Duodenal mucosa (tissue), 2 donors: ENCODE data around the gene CNTNAP2.
"Not testable (repeated sequence)": the region's sequence is repeated elsewhere in the genome, so short reads cannot be mapped to it uniquely, and the experiment has no call there.

Experiments used
- H3K27ac ChIP-seq: one replicate; pipeline ENCODE4 v1.7.0; 2013; ENCODE audit warnings: low read depth, low read length
- H3K27me3 ChIP-seq, 2 donors: one replicate each; pipeline ENCODE4 v1.7.0; 2013; ENCODE audit warnings: low read length in 2 of 2, control low read depth in 1 of 2; ENCODE audit not compliant: insufficient read depth in 2 of 2, control insufficient read depth in 1 of 2
- H3K36me3 ChIP-seq, 2 donors: one replicate each; pipeline ENCODE4 v1.7.0; 2013; ENCODE audit warnings: low read length in 2 of 2, control low read depth in 1 of 2; ENCODE audit not compliant: insufficient read depth in 2 of 2, control insufficient read depth in 1 of 2
- H3K4me1 ChIP-seq, 2 donors: one replicate each; pipeline ENCODE4 v1.7.0; 2013; ENCODE audit warnings: low read length in 2 of 2, control low read depth in 1 of 2; ENCODE audit not compliant: insufficient read depth in 2 of 2, control insufficient read depth in 1 of 2
- H3K4me3 ChIP-seq, 2 donors: one replicate each; pipeline ENCODE4 v1.7.0; 2013; ENCODE audit warnings: low read length in 2 of 2, low read depth in 1 of 2
- H3K9ac ChIP-seq, 2 donors: one replicate each; pipeline ENCODE4 v1.7.0; 2013; ENCODE audit warnings: low read length in 2 of 2, low read depth in 1 of 2
- H3K9me3 ChIP-seq, 2 donors: one replicate each; pipeline ENCODE4 v1.7.0; 2013; ENCODE audit warnings: low read length in 2 of 2, control low read depth in 1 of 2; ENCODE audit not compliant: control insufficient read depth in 1 of 2

Gene CNTNAP2

GRCh38 chr7:148328906-148329305, 2212.3 kb downstream of the CNTNAP2 start:
- Histone ChIP-seq H3K27me3 (peaks cover 0 to 3% of the 10 kb centered on the region in 2 donors), H3K9ac (no peak overlapping the region), H3K4me3 (no peak overlapping the region), H3K4me1 (no peaks in the 10 kb centered on the region), H3K27ac (no peak overlapping the region), H3K36me3 (no peaks in the 10 kb centered on the region), H3K9me3 (peaks cover 0 to 6% of the 10 kb centered on the region in 2 donors)

- Histone ChIP-seq H3K4me1 (no peaks in the 10 kb centered on the region), H3K27ac (no peak overlapping the region), H3K4me3 (no peak overlapping the region), H3K9ac (no peak overlapping the region), H3K36me3 (no peaks in the 10 kb centered on the region), H3K27me3 (peaks cover 0 to 3% of the 10 kb centered on the region in 2 donors), H3K9me3 (peaks cover 0 to 6% of the 10 kb centered on the region in 2 donors)
These were observed 2213.7 kb downstream of the CNTNAP2 start for GRCh38 chr7:148330124-148330818.

GRCh38 chr7:148330822-148331221, 2214.2 kb downstream of the CNTNAP2 start:
- Histone ChIP-seq H3K27me3 (peaks cover 0 to 3% of the 10 kb centered on the region in 2 donors), H3K9ac (no peak overlapping the region), H3K36me3 (no peaks in the 10 kb centered on the region), H3K9me3 (peaks cover 0 to 6% of the 10 kb centered on the region in 2 donors), H3K4me1 (no peaks in the 10 kb centered on the region), H3K4me3 (no peak overlapping the region), H3K27ac (no peak overlapping the region)

- not testable (repeated sequence) for H3K36me3 ChIP-seq, H3K4me3 ChIP-seq, H3K27ac ChIP-seq, H3K9ac ChIP-seq, H3K27me3 ChIP-seq, H3K4me1 ChIP-seq, H3K9me3 ChIP-seq
These were observed 2214.9 kb downstream of the CNTNAP2 start for GRCh38 chr7:148331456-148331855.

- peaks cover 0 to 6% of the 10 kb centered on the region in 2 donors for H3K9me3 ChIP-seq
- no peak overlapping the region for H3K4me3 ChIP-seq
- H3K4me1 ChIP-seq = peaks cover 0 to 4% of the 10 kb centered on the region in 2 donors
- no peaks in the 10 kb centered on the region for H3K36me3 ChIP-seq
- no peak overlapping the region for H3K9ac ChIP-seq
- peaks cover 0 to 6% of the 10 kb centered on the region in 2 donors for H3K27me3 ChIP-seq
- H3K27ac ChIP-seq = no peak overlapping the region
These were observed 2215.9 kb downstream of the CNTNAP2 start for GRCh38 chr7:148332191-148333186.

- H3K9ac ChIP-seq = no peak overlapping the region
- peaks cover 8 to 13% of the 10 kb centered on the region in 2 donors for H3K27me3 ChIP-seq
- no peaks in the 10 kb centered on the region for H3K36me3 ChIP-seq
- no peak overlapping the region for H3K4me3 ChIP-seq
- H3K4me1 ChIP-seq = peaks cover 7 to 17% of the 10 kb centered on the region in 2 donors
- H3K9me3 ChIP-seq = peaks cover 0 to 6% of the 10 kb centered on the region in 2 donors
- H3K27ac ChIP-seq = no peak overlapping the region
These were observed 2217.9 kb downstream of the CNTNAP2 start for GRCh38 chr7:148334441-148334956.

- H3K36me3 ChIP-seq = no peaks in the 10 kb centered on the region
- no peak overlapping the region for H3K27ac ChIP-seq
- H3K27me3 ChIP-seq = peaks cover 8 to 13% of the 10 kb centered on the region in 2 donors
- H3K9me3 ChIP-seq = peaks cover 0 to 6% of the 10 kb centered on the region in 2 donors
- peaks cover 7 to 23% of the 10 kb centered on the region in 2 donors for H3K4me1 ChIP-seq
- H3K4me3 ChIP-seq = no peak overlapping the region
- no peak overlapping the region for H3K9ac ChIP-seq
These were observed 2218.5 kb downstream of the CNTNAP2 start for GRCh38 chr7:148334959-148335577.

- Histone ChIP-seq H3K27ac (no peak overlapping the region), H3K27me3 (peaks cover 8 to 19% of the 10 kb centered on the region in 2 donors), H3K36me3 (no peaks in the 10 kb centered on the region), H3K9ac (no peak overlapping the region), H3K9me3 (peaks cover 0 to 6% of the 10 kb centered on the region in 2 donors), H3K4me3 (no peak overlapping the region), H3K4me1 (peaks cover 7 to 23% of the 10 kb centered on the region in 2 donors)
These were observed 2219.2 kb downstream of the CNTNAP2 start for GRCh38 chr7:148335790-148336189.

- Histone ChIP-seq H3K27ac (no peak overlapping the region), H3K4me1 (peaks cover 7 to 23% of the 10 kb centered on the region in 2 donors), H3K9ac (no peak overlapping the region), H3K27me3 (peaks cover 8 to 20% of the 10 kb centered on the region in 2 donors), H3K9me3 (peaks cover 0 to 3% of the 10 kb centered on the region in 2 donors), H3K36me3 (no peaks in the 10 kb centered on the region), H3K4me3 (no peak overlapping the region)
These were observed 2219.8 kb downstream of the CNTNAP2 start for GRCh38 chr7:148336411-148336810.
